ENCODE data around the gene BRINP2.

Gene BRINP2

GRCh38 chr1:177227978-177228692, 57.4 kb downstream of the BRINP2 start:
- no peak for DNase-seq

DNA sequence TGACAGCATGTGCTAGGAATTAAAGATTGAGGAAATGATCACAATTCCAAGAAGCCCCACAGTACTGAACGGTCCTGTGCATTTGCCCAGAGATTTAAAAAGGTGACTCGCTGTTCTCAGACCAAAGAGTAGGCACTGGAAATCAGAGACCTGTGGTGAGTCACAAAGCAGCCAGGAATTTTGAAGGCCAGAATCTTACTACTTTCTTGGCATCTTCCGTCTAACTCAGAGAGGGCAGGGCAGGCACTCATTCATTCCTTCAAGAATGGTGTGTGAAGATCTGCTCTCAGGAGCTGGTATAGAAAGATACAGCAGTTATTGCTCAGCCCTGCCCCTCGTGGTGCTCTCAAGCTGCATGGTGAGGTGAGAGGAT, 57.9 kb downstream of the BRINP2 start:
- no peak for DNase-seq

- DNase-seq = no peak
Observed at GRCh38 chr1:177229781-177230180, 59.0 kb downstream of the BRINP2 start.

DNA sequence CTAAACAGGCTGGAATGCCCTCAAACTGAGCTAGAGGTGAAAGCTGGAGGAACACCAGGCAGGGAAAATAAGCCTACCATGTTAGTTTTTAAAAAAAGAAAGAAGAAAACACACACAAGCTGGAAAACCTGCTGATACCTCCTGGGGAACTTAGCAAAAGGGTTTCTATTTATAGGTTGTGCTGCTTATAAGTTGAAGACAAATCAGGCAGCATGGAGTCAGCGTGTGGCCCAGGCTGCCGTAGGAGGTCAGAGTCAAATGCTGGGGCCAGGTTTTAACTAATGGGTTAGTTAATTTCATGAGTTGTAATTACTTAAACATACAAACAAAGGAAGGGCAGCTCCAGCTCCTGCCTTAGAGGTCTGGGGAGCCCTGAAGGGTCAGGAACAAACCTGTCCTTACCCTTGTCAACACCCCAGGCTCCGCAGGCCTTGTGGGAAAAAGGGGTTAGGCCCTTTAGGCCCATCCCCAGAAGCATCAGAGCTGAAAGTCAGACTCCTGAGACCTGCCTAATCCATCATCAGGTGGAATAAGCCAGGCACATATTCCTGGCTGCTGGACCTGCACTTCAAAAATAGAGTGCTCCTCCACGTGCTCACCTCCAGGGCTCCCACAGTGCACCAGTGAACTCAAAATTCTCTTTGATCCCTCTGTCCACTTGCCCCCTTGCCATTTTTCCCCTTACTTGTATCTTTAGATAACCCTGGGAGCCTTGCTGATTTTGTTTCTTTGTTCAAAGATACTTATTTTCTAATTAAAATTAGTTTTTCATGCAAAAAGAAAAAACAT, 59.7 kb downstream of the BRINP2 start:
- DNase-seq = no peak

- no peak for DNase-seq
Observed at GRCh38 chr1:177235350-177235749, 64.6 kb downstream of the BRINP2 start.

DNA sequence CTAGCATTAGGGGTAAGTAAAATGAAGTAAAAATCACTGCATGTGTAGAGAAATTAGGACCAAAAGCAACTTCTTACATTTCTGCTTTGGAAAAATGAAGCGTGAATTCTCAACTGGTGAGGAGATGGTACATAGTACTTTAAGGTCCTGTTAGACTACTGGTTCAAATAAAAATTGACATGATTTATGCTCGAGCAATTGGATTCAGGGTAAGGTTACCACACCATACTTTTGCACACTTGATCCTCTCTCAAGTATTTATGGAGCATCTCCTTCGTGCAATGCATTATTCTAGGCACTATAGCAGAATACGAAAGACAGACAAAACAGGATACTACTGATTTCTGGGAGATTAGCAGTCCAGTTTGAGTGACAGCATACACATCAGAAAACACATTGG, 66.2 kb downstream of the BRINP2 start:
- DNase-seq = no peak

DNA sequence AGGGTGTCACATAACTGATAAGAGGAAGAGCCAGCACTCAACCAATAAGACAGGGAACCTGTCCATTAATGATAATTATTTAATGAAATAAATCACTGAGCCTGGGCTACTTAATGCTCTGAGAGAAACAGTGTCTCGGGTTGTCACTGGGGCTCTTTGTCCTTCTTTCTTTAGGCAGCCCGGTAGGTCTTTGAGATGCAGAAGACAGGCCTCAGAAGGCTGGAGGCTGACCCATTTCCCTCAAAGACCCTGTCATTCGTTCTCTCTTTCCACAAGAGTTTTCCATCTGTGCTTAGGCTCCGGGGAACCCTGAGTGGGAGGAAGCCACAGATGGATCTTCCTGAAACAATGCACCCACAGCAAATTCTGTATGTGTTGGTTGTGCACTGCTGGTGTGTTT, 68.2 kb downstream of the BRINP2 start:
- no peak for DNase-seq

GRCh38 chr1:177239792-177240191, 69.0 kb downstream of the BRINP2 start:
- no peak for DNase-seq

DNA sequence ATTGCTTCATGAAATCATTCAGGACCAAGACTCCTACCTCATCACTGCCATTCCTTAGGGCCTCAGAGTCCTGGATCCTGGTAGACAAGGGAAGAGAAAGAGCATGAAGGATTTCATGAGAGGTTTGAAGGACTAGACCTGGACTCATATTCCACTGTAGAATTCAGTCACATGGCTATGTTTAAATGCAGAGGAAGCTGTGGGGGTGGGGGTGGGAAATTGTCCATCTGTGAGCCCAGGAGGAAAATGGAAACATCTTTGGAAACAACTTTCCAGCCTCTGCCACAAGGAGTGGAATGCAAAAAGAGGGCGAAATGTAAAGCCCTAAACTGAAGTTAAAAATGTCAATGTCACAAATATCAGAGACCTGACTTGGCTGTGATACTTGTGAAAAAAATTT, 73.0 kb downstream of the BRINP2 start:
- no peak for DNase-seq

DNA sequence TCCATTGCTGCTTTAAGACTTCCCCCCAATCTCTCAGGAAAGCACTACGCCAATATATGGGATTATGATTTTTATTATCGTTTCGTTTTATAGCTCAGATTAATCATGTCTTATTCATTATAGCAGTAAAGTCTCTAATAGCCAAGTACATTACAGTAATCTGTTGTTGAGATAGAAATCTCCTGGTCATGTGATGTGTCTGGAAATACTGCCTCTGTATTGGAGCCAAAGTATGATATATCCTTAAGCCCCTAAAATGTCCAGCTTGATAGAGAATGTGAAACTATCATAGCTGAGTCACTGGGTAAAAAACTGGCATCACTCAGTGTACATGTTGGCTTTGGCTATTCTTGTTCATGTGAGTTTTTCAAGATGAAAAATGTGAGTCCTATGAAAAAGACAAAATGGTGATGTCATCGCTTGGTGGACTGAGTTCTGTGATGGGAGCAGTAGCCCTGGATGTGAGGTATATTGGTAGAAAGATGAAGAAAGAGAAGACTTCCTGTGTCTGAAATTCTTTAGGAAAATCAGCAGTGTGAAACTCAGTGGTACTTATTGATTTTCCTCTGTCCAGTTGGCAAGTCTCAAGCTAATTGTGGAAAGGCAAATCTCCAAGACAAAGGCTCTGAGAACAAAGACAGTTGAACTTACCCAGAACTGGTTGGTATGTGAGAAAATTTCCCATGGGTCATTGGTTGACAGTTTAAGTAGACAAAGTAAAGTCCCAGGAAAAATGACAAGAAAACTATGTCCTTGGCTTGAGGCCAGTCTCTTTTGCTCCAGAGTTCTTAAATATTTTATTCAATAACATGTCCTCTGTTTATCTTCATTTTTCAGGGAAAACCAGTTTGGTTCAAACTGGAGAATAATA, 76.2 kb downstream of the BRINP2 start:
- no peak for DNase-seq

DNA sequence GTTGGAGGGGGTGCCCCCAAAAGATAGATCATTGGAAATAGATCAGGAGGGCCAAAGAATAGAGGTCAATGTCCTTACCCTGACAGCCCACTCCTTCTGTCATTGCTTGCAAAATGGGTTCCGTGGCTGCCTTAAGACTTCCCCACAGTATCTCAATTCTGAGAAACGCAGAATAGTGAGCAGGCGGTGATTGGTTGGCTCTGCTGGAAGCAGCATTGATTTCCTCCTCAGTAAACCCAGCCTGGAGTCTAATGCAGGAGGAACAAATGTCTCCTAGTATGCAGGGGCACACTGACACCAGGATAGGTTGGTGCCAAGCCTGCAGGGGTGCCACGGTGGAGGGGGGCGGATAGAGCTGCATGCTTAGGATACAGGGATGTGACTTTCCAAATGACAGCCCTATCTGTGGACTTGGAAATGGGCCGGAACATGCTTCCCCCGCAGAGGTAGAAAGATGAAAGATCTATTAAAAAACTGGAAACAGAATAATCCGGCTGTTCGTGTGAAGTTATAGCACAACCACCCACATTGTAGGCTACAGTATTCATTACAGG, 76.9 kb downstream of the BRINP2 start:
- DNase-seq = no peak

- no peak for DNase-seq
Observed at GRCh38 chr1:177248258-177248657, 77.5 kb downstream of the BRINP2 start.

- no peak for DNase-seq
Observed at GRCh38 chr1:177249231-177249630, 78.5 kb downstream of the BRINP2 start.

DNA sequence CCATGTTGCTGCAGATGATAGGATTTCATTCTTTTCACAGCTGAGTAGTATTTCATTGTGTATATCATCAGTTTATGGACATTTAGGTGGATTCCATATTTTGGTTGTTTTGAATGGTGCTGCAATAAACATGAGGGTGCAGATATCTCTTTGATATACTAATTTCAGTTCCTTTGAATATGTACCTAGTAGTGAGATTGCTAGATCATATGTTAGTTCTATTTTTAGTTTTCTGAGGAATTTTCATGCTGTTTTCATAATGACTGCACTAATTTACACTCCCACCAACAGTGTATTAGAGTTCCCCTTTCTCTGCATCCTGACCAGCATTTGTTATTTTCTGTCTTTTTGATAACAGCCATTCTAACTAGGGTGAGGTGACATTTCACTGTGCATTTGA, 82.1 kb downstream of the BRINP2 start:
- no peak for DNase-seq

DNA sequence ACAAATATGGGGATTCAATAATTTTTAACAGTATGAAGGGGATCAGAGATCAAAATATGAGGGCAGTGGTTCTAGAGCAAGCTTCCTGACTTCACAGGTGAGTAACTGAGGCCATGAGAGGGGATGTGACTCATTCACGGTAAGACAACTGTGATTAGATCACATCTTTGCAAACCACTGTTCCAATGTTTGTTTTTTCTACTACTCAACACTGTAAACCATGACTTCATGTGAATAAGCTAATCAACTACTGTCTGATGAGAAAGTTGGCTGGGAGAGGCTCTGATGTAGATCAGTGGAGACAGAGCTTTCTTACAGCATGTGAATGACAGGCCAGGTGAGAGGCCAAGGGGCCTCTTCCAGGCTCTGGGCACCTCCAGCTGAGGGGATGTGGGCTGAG, 84.7 kb downstream of the BRINP2 start:
- DNase-seq = no peak

DNA sequence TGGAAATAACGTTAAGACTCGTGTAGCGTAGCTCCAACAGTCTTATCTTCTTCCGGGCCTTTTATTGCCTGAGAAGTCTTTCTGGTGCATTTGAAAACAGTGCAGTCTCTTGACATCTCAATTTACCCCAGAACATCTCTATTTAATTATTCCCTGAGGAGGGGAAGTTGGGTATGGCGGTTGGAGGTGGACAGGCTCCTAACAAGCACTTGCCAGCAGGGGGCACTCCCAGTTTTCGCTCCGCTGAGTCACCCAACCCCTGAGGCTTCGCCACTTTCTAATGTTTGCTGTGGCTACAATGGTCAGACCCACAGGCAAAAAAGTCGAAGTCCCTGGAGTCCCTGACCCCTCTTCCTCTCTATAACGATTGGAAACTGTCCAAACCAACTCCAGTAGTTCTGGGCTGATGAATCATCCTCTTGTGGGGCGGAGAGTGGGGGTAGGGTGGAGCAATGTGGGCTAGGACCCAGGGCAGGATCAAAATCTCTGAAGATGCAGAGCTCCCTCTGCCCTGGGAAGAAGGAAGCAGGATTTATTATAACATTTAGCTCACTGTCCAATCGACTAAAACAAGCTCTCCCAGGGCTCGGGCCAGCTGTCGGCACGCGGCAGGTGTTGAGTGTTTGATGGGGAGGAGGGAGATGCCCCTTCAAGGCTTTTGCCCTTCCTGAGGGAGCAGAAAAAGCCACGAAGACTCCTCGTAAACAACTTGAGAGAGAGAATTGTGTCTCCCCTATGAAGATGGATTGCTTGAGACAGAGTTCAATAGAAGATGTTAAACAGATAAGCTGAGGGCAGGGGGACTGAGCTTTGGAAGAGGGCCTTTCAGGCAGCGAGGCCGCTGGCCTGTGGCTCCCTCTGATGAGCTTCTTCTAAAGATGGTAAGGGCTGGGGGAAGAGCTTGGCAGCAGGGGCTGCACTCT, 85.7 kb downstream of the BRINP2 start:
- no peak for DNase-seq

DNA sequence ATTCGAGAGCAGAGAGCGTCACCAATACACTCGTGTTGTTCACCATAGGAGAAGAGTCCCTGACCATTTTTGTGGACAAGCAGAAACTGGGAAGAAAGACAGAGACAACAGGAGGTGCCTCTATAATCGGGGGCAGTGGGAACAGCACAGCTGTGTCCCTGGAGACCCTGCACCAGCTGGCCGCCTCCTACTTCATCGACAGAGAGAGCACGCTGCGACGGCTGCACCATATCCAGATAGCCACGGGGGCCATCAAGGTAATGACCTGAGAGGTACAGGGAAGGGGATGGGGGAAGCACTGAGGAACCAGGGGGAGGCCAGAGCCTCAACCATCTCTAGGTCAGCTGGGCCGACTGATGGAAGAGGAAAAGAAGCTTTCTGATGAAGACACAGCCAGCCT, 86.4 kb downstream of the BRINP2 start:
- no peak for DNase-seq

DNA sequence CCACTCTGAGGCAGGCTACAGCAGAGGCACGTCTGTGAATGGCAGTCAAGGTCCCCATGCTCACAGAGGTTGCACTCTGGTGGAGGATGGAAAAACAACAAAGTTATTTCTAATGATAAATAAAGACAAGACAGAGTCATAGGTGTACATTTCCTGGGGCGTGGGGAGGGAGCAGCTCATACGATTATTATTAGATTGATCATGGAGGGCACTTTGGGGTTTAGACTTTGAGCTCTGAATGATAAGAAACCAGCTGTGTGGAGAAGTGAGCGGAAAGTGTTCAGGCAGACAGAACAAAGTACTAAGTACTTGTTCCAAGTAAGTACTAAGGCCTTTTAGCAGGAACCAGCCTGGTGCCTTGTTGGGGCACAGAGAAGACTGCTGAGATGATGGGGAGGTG, 86.8 kb downstream of the BRINP2 start:
- DNase-seq = no peak

DNA sequence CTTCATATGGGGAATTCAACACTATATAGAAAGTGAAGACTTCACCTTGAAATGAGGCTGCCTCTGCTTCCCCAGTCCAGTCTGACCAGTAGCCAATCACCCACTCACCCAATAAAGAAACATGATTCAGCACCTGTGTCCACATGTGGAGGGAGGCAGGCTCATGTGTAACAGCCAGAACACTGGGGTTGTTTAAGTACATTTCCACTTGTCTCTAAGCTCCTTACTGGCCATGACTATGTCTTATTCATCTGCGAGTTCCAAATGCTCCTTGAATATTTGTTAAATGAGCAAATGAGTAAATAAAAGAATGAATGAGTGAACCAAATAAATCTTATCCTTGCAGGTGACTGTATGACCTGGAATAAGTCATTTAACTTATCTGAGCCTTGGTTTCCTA, 100.1 kb downstream of the BRINP2 start:
- no peak for DNase-seq

DNA sequence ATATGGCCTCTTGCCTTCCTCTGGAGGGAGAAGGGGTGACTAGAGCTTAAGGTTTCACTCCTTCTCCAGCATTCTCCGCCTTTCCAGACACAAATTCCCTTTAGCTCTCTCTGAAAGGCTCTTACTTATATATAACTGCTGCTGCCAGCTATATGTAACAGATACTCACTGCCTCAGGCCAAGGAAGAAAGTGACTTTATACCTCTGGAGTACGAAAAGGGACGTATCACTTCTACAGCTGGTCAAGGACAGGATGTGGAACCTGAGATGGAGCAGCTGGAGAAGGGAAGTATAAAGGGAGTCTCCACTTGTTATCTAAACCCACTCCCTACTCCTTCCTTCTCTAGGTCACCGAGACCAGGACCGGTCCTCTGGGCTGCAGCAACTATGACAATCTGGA, 102.4 kb downstream of the BRINP2 start:
- no peak for DNase-seq

DNA sequence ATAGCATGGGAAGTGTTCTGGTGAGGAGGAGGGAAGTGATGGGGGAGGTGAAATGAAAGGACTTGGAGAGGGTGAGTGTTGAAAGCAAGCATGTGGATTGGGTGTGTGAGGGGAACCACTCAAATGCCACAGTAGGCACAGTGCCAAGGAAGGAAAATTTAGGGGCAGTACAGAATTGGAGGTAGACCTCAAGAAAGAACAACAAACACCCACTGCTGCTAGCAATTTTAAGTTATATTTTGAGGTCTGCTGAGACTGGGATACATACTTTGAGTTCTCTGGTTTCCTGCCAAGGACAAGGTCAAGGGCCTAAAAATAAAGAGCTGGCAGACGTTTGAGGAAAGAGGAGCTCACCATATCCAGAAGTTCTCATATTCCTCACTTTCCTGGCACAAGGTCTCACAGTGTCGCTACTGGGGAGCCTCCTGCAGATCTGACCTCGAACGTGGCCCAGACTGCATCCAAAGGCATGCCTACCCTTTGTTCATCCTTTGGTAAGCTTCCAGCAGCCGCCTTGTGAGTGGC, 104.0 kb downstream of the BRINP2 start:
- DNase-seq = no peak

DNA sequence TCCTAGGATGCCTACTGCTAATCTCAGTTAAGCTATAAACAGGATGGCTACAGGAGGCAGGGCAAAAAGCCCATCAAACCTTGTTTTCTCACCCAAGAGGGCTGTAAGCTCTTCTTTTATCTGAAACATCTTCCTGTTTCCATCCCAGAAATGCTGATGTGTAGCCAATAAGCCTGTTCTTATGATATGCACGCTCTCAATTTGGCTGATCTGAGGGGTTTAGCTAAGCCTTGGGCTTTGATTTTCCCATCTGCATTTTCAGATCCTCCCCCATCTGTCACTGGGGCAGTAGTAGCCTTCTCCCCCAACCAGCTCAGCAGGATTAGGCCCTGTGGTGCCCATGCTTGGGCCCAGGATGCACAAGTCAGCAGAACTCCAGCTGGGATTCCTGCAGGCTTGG, 105.0 kb downstream of the BRINP2 start:
- DNase-seq = no peak
